Activated T-cell treated with anti-CD3 and anti-CD28 coated beads for 4 hours (primary cell): ENCODE data around the gene PFKP.
"Not testable (repeated sequence)": the region's sequence is repeated elsewhere in the genome, so short reads cannot be mapped to it uniquely, and the experiment has no call there.

Experiments used
- DNase-seq: peaks from one replicate; pipeline ENCODE4 v3.0.0-alpha.2; 2020

Gene PFKP

DNA sequence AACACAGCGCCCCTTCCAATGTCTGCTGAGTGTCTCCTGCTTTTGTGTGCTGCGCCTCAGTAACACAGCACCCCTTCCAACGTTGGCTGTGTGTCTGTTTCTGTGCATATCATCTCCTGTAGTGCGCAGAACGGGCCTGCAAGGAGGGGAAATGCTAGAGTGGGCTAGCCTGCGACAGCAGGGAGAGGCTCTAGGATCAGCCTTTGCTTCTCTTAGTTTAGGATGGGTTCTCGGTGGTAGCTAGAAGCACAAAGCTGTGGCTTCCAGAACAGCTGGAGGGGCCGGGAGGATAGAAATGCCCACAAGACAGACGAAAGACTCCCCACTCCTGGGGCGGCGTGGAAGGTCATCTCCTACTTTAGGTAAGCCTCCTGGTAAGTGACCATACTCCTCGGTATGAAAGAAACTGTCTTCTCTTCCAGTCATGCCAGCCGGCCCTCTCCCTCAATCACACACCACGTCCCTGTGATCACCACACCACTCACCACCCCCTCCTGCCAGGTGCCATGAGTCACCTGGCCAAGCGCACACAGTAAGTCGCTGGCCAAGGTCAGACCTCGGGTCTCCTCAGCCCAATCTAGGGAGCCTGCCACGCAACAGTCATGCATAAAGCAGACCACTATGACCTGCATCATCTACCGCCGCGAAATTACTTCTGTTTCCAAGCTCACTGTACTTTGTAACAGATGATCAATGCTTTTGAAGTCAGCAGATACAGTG is 100.4 kb downstream of the PFKP start:
- DNase-seq: no peak

DNA sequence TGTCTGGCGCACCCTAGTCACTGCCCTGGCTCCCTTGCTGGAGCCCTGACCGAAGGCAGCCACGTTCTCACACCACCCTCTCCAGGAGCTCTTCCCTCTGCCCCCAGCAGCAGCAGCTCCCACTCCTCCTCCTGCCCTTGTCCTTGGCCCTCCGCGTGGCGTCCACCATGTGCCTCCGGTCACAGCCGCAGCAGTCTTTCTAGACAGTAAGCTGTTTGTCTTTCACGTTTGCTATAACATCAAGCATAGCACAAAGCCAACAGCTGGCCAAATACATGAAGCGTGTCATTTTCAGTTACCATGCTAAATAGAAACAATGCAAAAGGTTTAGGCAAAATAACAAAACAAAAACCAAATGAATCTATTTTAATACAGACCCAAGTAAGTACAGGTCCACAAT is 101.9 kb downstream of the PFKP start:
- DNase-seq: no peak

DNA sequence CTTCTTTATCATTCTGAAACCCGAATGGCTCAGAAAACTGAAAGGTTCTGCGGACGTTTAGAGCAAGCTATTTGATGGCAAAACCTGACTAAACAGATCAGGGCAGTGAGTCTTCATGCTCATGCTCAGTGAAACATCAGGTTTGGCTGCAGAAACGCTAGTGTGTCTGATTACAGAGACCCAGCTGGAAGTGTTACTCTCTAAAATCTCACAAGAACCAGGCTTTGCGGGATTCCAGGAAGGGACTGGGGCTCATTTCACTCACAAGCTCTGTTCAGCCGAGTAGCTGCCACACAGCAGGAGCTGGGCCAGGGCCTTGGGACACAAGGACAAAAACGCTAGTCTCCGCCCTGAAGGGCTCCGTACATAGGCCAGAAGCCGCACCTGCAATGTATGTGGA is 102.3 kb downstream of the PFKP start:
- DNase-seq: no peak

DNA sequence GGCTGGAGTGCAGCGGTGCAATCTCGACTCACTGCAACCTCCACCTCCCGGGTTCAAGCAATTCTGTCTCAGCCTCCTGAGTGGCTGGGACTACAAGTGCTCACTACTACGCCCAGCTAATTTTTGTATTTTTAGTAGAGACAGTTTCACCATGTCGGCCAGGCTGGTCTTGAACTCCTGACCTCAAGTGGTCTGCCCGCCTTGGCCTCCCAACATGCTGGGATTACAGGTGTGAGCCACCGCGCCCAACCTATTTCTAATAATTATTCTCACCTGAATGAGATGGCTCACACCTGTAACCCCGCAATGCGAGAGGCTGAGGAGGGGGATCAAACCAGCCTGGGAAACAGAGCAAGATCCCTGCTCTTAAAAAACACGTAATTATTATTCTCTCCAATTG is 104.1 kb downstream of the PFKP start:
- not testable (repeated sequence) for DNase-seq

DNA sequence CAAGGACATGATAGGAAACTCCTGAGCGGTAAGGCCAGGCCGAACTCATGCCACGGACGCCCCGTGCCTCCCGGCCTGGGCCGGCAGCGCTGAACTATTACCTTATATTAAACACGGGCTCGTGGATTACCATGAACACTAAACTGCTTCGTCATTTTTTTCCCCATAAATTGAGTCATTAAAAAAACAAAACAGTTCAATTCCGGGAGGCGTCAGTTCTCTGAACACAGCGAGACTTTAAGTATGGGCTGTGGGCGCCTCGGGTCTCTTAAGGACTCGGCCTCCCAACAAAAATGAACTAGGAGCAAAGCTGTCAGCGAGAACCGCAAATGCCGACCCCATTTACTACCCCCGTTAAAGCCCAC is 104.7 kb downstream of the PFKP start:
- peak; percentile 54 for DNase-seq

DNA sequence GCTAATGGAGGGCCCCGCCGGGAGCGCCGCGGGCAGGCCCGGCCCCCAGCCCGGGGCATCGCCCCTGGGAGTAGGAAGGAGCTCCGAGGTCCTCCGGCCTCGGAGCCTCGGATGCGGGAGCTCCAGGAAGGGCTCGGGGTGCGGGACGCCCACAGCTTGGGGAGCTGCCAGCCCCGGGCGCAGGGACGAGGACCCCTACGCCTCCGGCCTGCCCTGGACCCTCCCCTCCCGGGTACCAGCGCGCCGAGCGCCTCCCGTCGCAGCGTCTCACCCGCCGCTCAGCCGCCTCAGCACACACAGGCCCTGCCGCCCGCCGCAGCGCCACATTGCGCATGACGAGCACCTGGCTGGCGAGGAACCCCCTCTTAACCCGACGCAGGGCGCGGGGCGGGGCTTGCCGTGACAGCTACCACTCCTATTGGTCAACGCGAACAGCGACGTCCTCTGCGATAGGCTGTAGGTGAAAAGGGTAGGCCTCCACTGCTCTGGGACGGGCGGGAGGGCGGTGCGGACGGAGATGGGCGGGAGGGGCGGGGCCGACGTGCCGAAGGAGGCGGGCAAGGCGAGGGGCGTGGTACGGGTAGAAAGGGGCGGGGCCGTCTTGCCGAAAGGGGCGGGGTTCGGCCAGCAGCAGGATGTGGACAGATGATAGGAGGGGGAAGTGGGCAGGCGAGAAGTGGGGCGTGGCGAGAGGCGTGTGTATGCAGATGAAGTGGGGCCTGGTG is 105.3 kb downstream of the PFKP start, which contains the start of gene PITRM1:
PITRM1 (minus strand) TSS at position 337 of the 725 bp plus-strand sequence; CDS start at position 327, 10 bp downstream.
- DNase-seq: peak; percentile 97

DNA sequence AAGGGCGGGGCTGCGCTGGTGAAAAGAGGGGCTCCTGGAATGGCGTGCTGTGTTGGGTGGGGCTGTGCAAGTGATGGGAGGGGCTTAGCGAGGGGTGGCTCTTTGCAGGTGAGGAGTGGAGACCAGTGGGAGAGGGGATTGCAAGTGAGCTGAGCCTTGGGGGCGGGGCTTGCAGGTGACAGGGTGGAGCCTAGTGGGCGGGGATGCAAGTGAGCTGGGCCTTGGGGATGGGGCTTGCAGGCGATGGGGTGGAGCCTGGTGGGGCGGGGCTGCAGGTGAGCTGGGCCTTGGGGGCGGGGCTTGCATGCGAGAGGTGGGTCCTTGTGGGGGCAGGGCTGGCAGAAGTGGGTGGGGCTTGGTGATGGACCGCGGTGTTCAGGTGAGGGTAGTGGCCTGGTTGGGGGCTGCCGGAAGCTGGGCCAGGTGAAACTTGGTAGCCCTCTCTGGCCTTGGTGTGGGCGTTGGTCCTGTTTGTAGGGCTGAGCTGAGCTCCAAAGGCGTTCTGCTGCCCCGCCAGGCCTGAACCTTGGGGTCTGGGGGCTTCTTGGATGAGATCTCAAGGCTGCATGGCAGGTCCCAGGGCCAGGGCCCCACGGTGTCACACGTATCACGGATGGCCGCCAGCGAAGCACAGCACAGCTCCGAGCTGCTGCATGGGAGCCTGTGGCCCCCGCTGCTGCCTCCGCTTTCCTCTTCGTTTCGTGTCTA is 106.0 kb downstream of the PFKP start:
- no peak for DNase-seq

DNA sequence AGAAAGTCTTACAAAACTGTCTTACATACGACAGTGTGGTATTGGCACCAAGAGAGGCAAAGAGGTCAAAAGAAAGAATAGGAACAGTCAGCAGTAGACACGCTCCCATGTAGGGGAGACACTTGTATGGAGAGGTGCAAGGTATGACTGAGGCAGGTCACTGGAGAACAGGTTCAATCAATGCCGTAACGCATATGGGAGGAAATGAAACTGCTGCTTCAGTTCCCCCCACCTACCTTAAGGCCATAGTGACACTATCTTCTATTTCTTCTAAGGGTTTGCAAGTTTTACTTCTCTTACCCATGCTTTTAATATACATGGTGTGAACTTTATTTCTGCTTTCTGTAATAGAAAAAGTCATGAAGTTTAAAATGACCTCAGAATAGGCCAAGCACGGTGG is 110.7 kb downstream of the PFKP start:
- DNase-seq: no peak

DNA sequence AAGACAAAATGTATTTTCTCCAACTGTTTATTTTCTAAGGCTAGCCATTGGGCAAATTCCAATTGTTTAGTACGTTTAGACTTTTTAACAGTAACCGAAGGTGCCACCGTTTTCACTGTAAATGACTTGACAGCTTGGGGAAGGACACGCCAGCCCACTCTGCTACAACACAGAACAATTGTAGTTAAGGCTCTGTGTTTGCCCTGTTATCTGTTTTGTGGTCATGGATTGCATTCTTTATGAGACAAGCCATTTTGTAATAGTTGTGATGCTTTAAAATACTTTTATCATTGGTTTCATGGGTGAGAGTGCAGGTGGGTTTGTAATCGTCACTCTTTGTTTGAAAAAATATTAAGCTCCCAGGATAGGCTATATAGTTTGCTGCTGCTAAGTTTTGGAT is 111.8 kb downstream of the PFKP start:
- no peak for DNase-seq

DNA sequence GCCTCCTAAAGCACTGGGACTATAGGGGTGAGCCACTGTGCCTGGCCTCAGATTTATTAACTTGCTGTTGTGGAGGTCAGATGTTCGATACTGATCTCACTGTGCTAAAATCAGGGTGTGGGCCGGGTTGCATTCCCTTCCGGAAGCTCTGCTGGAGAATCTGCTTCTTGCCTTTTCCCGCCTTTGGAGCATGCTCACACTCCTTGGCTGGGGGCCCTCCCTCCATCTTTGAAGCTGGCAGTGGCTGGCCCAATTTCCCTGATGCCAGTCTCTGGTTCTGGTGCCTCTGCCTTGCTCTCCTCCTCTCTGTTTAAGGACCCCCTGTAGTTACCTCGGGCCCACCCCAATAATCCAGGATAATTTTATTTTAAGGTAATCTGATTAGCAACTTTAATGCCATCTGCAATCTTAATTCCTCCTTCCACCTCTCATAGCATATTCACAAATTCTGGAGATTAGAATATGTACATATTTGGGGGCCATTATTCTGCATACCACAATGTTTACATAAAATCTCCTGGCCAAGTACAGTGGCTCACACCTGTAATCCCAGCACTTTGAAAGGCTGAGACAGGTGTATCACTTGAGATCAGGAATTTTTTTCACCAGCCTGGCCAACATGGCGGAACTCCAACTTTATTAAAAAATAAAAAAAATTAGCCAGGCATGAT is 113.1 kb downstream of the PFKP start:
- no peak for DNase-seq

DNA sequence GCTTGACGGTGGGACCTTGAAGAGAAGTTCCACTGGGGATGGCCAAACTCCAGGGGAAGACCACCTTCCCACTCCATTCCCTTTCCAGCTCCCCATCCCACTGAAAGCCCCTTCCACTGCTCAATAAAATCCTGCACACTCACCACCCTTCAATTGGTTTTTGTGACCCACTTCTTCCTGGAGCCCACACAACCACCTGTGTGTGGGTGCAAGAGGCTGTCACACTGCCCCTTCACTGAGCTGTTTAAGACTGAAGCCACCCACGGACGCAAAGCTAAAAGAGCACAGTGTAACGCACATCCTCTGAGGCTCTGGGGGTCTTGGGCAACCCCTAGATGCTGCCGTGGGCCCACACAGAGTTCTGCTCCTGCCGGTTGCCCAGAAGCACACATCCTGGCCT is 118.0 kb downstream of the PFKP start:
- no peak for DNase-seq

DNA sequence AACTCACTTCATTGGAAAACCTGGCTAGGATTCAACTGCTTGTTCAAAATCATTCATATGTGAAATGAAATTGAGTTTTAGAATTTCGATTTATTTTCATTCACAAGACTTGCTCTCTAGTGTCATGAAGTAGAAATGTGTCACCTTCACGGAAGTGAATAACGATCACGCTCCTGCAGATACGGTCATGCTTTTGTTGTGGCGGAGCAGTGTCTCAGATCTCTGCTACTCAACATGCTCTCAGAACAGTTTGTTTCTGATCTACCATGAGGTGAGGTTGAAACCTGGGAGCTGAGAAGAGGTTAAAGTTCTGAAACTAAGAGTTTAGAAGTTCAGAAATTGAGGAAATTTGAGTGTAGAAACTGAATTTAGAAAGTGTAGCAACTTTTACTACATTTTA is 119.0 kb downstream of the PFKP start:
- peak; percentile 31 for DNase-seq
